Peyer's patch (tissue), 4 donors: ENCODE data around the gene MYDGF. TPM values are rescaled to one million over a fixed set of nuclear protein-coding genes. Genes with fewer than 3 reads are reported as not detected.
A peak's percentile ranks its signal among the peaks of the same experiment; 100 is the strongest.

ENCODE experiments used
- DNase-seq, 3 donors: peaks; one replicate each; pipeline ENCODE4 v3.0.0-alpha.2; 2017 to 2019
- H3K27ac ChIP-seq, 4 donors: fragments of 200-600 bp; sonication (generic); one replicate each; pipeline ENCODE4 v1.5.1; 2016 to 2019
- H3K27me3 ChIP-seq, 2 donors: fragments of 200-600 bp; sonication (generic); one replicate each; pipeline ENCODE4 v1.5.1; 2019
- H3K36me3 ChIP-seq, 3 donors: fragments of 200-600 bp; sonication (generic); one replicate each; pipeline ENCODE4 v1.5.1; 2016 to 2019
- H3K4me1 ChIP-seq, 4 donors: fragments of 200-600 bp; sonication (generic); one replicate each; pipeline ENCODE4 v1.5.1; 2016 to 2019
- H3K4me3 ChIP-seq, 4 donors: fragments of 200-600 bp; sonication (generic); 1 replicate in 3 of 4; 2 replicates in 1 of 4; pipeline ENCODE4 v1.5.1; 2016 to 2019; ENCODE audit warnings: mild to moderate bottlenecking in 1 of 4
- H3K9me3 ChIP-seq, 4 donors: fragments of 200-600 bp; sonication (generic); one replicate each; pipeline ENCODE4 v1.5.1; 2016 to 2019; ENCODE audit warnings: mild to moderate bottlenecking in 1 of 4
- POLR2A ChIP-seq, 2 donors: fragments of 450-650 bp; IDR thresholded peaks; one replicate each; pipeline ENCODE4 v1.5.1; 2017; ENCODE audit warnings: antibody characterized with exemption in 2 of 2, mild to moderate bottlenecking in 2 of 2, moderate library complexity in 2 of 2
- total RNA-seq, 4 donors: library from RNA; depleted of rRNA; stranded (reverse); fragments of >200 nt; gene quantifications; one replicate each; pipeline ENCODE4 v1.1.0, GENCODE V29; 2016
- TF ChIP-seq, protein P1 (sequence below), 6 experiments: fragments of 450-650 bp in 4 of 6; fragments of 200-600 bp in 2 of 6; sonication (generic) in 1 of 6; IDR thresholded peaks; one replicate each; pipeline ENCODE4 v1.5.1; 2017 to 2019; ENCODE audit warnings: antibody characterized with exemption in 6 of 6, mild to moderate bottlenecking in 3 of 6, moderate library complexity in 1 of 6

Gene MYDGF
- total RNA-seq, 4 donors from 2014 or later: 9.9 to 45.9 (median 40.3) TPM

DNA sequence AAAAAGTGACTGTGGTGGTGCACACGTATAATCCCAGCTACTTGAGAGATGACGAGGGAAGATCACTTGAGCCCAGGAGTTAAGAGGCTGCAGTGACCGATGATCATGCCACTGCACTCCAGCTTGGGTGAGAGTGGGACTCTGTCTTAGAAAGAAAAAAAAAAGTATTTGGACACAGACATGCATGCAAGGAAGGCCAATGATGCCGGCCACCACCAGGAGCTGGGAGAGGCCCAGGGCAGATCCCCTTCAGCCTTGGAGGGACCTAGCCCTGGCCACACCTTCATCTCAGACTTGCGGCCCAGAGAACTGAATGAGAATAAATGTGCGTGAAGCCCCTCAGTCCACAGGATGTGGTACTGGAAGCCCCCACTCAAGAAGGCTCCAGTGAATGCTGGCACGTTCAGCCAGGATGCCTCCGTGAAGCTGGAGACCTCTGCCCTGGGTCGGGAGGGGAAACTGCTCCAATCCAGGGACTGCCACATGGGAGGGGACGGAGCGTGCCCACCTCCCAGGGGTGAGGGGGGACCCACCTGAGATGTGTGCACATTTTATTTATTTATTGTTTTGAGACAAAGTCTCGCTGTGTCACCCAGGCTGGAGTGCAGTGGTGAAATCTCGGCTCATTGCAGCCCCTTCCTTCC, 16.2 kb downstream of the MYDGF start:
- no peaks in the 10 kb centered on the region for H3K4me1 ChIP-seq
- H3K36me3 ChIP-seq: peaks cover 0 to 60% (median 0%) of the 10 kb centered on the region in 3 donors
- no peak for DNase-seq
- no peak overlapping the region for H3K27ac ChIP-seq
- no peaks in the 10 kb centered on the region for H3K27me3 ChIP-seq
- no peak overlapping the region for H3K4me3 ChIP-seq
- H3K9me3 ChIP-seq: no peaks in the 10 kb centered on the region
- TF ChIP-seq, protein P1, sequence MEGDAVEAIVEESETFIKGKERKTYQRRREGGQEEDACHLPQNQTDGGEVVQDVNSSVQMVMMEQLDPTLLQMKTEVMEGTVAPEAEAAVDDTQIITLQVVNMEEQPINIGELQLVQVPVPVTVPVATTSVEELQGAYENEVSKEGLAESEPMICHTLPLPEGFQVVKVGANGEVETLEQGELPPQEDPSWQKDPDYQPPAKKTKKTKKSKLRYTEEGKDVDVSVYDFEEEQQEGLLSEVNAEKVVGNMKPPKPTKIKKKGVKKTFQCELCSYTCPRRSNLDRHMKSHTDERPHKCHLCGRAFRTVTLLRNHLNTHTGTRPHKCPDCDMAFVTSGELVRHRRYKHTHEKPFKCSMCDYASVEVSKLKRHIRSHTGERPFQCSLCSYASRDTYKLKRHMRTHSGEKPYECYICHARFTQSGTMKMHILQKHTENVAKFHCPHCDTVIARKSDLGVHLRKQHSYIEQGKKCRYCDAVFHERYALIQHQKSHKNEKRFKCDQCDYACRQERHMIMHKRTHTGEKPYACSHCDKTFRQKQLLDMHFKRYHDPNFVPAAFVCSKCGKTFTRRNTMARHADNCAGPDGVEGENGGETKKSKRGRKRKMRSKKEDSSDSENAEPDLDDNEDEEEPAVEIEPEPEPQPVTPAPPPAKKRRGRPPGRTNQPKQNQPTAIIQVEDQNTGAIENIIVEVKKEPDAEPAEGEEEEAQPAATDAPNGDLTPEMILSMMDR (IDR thresholded peaks at IDR 0.05): no peak
- no peak for TF ChIP-seq POLR2A (IDR thresholded peaks at IDR 0.05)

DNA sequence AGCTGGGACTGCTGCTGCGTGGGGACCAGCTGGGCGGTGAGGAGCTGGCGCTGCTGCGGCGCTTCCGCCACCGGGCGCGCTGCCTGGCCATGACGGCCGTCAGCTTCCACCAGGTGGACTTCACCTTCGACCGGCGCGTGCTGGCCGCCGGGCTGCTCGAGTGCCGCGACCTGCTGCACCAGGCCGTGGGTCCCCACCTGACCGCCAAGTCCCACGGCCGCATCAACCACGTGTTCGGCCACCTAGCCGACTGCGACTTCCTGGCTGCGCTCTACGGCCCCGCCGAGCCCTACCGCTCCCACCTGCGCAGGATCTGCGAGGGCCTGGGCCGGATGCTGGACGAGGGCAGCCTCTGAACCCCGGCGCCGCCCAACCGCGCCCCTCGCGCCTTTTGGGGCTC, 18.1 kb downstream of the MYDGF start:
- DNase-seq: no peak
- peaks cover 0 to 42% (median 0%) of the 10 kb centered on the region in 3 donors for H3K36me3 ChIP-seq
- no peak overlapping the region for H3K27ac ChIP-seq

DNA sequence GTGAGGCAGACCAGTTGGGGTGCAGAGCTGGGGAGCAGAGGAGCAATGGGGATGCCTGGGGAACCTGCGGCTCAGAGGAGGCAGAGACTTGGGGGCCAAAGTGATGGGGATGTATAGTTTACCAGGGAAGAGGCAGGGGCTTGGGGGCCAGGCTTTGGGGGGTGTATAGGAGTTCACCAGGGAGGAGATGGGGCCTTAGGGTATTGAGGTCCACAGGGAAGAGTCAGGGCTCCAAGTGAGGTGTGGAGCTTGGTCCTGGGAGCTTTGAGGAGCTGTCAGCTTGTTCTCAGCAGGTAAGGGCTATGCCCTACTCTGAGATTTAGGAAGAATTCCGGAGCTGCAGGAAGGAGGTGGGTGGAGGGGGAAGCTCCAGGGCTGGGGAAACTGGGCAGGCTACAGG, 20.0 kb downstream of the MYDGF start:
- no peak for DNase-seq
- H3K4me3 ChIP-seq: no peak overlapping the region
- TF ChIP-seq, protein P1 (IDR thresholded peaks at IDR 0.05): no peak
- TF ChIP-seq POLR2A (IDR thresholded peaks at IDR 0.05): no peak
- H3K27me3 ChIP-seq: no peaks in the 10 kb centered on the region
- peak overlapping the region in 1 of 4 donors; percentile 11 for H3K27ac ChIP-seq
- H3K9me3 ChIP-seq: no peaks in the 10 kb centered on the region
- H3K4me1 ChIP-seq: peaks cover 0 to 12% (median 3%) of the 10 kb centered on the region in 4 donors
- peaks cover 0 to 26% (median 0%) of the 10 kb centered on the region in 3 donors for H3K36me3 ChIP-seq

More for the DNA sequence above, 18.1 kb downstream of the MYDGF start:
- H3K9me3 ChIP-seq: no peaks in the 10 kb centered on the region
- no peaks in the 10 kb centered on the region for H3K27me3 ChIP-seq
- H3K4me3 ChIP-seq: no peak overlapping the region
- no peak for TF ChIP-seq POLR2A (IDR thresholded peaks at IDR 0.05)
- TF ChIP-seq, protein P1 (IDR thresholded peaks at IDR 0.05): no peak
- H3K4me1 ChIP-seq: peaks cover 0 to 12% (median 3%) of the 10 kb centered on the region in 4 donors

DNA sequence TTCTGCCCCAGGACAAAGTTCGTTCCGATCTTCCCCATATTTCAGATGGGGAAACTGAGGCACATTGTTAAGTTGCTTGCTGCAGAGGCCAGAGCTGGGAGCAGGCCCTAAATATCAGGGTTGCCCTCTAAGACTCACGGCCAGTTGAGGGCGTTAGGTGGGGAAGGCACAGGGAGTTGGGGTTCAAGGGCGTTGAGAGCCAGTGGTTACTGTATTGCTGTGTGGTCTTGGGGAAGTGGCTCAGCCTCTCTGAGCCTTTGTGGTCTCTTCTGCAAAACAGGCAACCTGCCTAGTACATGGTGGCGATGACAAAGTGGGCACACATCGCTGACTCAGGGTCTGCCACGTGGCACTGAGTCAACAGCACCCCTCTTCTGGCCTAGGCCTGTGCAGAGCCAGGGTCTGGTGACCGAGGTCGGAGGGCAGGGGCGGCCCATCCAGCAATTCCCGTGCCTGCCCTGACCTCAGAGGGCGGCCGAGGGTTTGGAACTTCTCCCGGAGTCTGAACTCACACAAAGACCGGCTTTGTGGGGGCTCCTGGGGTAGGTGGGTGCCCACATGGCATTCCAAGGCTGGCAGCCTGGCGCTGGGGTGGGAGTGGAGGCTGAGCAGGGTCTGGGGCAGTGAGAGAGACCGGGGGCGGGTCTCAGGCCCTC, 20.6 kb downstream of the MYDGF start:
- no peaks in the 10 kb centered on the region for H3K9me3 ChIP-seq

More for the DNA sequence above, 20.6 kb downstream of the MYDGF start:
- no peak overlapping the region for H3K4me3 ChIP-seq
- TF ChIP-seq, protein P1 (IDR thresholded peaks at IDR 0.05): no peak
- no peak for TF ChIP-seq POLR2A (IDR thresholded peaks at IDR 0.05)
- peak overlapping the region in 2 of 4 donors; percentile 9 to 75 for H3K27ac ChIP-seq
- H3K4me1 ChIP-seq: peaks cover 0 to 12% (median 3%) of the 10 kb centered on the region in 4 donors
- no peaks in the 10 kb centered on the region for H3K27me3 ChIP-seq
- DNase-seq: no peak
- peaks cover 0 to 23% (median 0%) of the 10 kb centered on the region in 3 donors for H3K36me3 ChIP-seq
